ENCODE data around the gene VPS13A. TPM values are rescaled to one million over a fixed set of nuclear protein-coding genes. Genes with fewer than 3 reads are reported as not detected.
"Not testable (repeated sequence)": the region's sequence is repeated elsewhere in the genome, so short reads cannot be mapped to it uniquely, and the experiment has no call there.

Gene VPS13A
- total RNA-seq, 2 donors from 2014 or later = 42.5 to 54.4 TPM

GRCh38 chr9:77403239-77403638 lies 225.9 kb downstream of the VPS13A start:
- Histone ChIP-seq H3K27me3 (no peaks in the 10 kb centered on the region), H3K9me3 (no peaks in the 10 kb centered on the region), H3K36me3 (replicated peaks in 1 of 2; ENCODE audit: insufficient read depth in 1 of 2, low read depth in 2 of 2) (no peaks in the 10 kb centered on the region), H3K4me3 (no peak overlapping the region), H3K4me1 (no peaks in the 10 kb centered on the region), H3K27ac (no peak overlapping the region)
- intact Hi-C loops (cut with DNase I) = no loop called here
- WGBS, 2 donors = 81 to 85% methylated on average over 4 of the region's 4 CpGs
- ATAC-seq (no peak), DNase-seq (no peak)
- TF ChIP-seq, protein P1, sequence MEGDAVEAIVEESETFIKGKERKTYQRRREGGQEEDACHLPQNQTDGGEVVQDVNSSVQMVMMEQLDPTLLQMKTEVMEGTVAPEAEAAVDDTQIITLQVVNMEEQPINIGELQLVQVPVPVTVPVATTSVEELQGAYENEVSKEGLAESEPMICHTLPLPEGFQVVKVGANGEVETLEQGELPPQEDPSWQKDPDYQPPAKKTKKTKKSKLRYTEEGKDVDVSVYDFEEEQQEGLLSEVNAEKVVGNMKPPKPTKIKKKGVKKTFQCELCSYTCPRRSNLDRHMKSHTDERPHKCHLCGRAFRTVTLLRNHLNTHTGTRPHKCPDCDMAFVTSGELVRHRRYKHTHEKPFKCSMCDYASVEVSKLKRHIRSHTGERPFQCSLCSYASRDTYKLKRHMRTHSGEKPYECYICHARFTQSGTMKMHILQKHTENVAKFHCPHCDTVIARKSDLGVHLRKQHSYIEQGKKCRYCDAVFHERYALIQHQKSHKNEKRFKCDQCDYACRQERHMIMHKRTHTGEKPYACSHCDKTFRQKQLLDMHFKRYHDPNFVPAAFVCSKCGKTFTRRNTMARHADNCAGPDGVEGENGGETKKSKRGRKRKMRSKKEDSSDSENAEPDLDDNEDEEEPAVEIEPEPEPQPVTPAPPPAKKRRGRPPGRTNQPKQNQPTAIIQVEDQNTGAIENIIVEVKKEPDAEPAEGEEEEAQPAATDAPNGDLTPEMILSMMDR (IDR thresholded peaks at IDR 0.05) = no peak
- no peak for TF ChIP-seq POLR2A (IDR thresholded peaks at IDR 0.05)

DNA sequence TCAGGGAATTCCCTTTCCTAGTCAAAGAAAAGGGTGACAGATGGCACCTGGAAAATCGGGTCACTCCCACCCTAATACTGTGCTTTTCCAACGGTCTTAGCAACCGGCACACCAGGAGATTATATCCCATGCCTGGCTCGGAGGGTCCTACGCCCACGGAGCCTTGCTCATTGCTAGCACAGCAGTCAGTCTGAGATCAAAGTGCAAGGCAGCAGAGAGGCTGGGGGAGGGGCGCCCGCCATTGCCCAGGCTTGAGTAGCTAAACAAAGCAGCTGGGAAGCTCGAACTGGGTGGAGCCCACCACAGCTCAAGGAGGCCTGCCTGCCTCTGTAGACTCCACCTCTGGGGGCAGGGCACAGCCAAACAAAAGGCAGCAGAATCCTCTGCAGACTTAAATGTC lies 231.2 kb downstream of the VPS13A start:
- H3K27ac ChIP-seq; H3K36me3 ChIP-seq (replicated peaks in 1 of 2; ENCODE audit: insufficient read depth in 1 of 2, low read depth in 2 of 2); ATAC-seq; H3K4me1 ChIP-seq; H3K4me3 ChIP-seq; H3K27me3 ChIP-seq; DNase-seq; intact Hi-C loops (cut with DNase I); H3K9me3 ChIP-seq: not testable (repeated sequence)
- WGBS, 2 donors = 89 to 95% methylated on average over 3 to 9 of the region's 9 CpGs

GRCh38 chr9:77417566-77417965 lies 240.2 kb downstream of the VPS13A start:
- Histone ChIP-seq H3K36me3 (replicated peaks in 1 of 2; ENCODE audit: insufficient read depth in 1 of 2, low read depth in 2 of 2) (no peaks in the 10 kb centered on the region), H3K27me3 (no peaks in the 10 kb centered on the region), H3K4me1 (no peaks in the 10 kb centered on the region), H3K4me3 (no peak overlapping the region), H3K27ac (no peak overlapping the region), H3K9me3 (no peaks in the 10 kb centered on the region)
- TF ChIP-seq, protein P1 (IDR thresholded peaks at IDR 0.05) = no peak
- no peak for TF ChIP-seq POLR2A (IDR thresholded peaks at IDR 0.05)
- intact Hi-C loops (cut with DNase I) = no loop called here
- no peak for ATAC-seq
- 69 to 71% methylated on average over 5 of the region's 5 CpGs for WGBS, 2 donors
- DNase-seq = no peak

- Histone ChIP-seq H3K36me3 (replicated peaks in 1 of 2; ENCODE audit: insufficient read depth in 1 of 2, low read depth in 2 of 2) (no peaks in the 10 kb centered on the region), H3K27me3 (no peaks in the 10 kb centered on the region), H3K4me1 (no peaks in the 10 kb centered on the region), H3K9me3 (no peaks in the 10 kb centered on the region), H3K4me3 (no peak overlapping the region), H3K27ac (no peak overlapping the region)
- intact Hi-C loops (cut with DNase I) = no loop called here
- ATAC-seq (no peak), DNase-seq (no peak)
- no peak for TF ChIP-seq POLR2A (IDR thresholded peaks at IDR 0.05)
- TF ChIP-seq, protein P1 (IDR thresholded peaks at IDR 0.05) = no peak
Observed at GRCh38 chr9:77418226-77418625, 240.9 kb downstream of the VPS13A start.

- Histone ChIP-seq H3K4me3 (no peak overlapping the region), H3K27me3 (no peaks in the 10 kb centered on the region), H3K9me3 (no peaks in the 10 kb centered on the region), H3K4me1 (no peaks in the 10 kb centered on the region), H3K27ac (no peak overlapping the region), H3K36me3 (replicated peaks in 1 of 2; ENCODE audit: insufficient read depth in 1 of 2, low read depth in 2 of 2) (no peaks in the 10 kb centered on the region)
- TF ChIP-seq, protein P1 (IDR thresholded peaks at IDR 0.05) = no peak
- TF ChIP-seq POLR2A (IDR thresholded peaks at IDR 0.05) = no peak
- WGBS, 2 donors = 80 to 89% methylated on average over 2 of the region's 2 CpGs
- intact Hi-C loops (cut with DNase I) = no loop called here
- ATAC-seq = no peak
- DNase-seq = no peak
Observed at GRCh38 chr9:77420641-77421040, 243.3 kb downstream of the VPS13A start.
